Ishikawa (cell line): ENCODE measurements around the gene PNMA5.

Experiments
- CEBPB ChIP-seq: IDR thresholded peaks from 2 replicates; pipeline ENCODE4 v1.6.1; 2012
- CREB1 ChIP-seq: IDR thresholded peaks from 2 replicates; pipeline ENCODE4 v1.6.1; 2012; ENCODE audit warnings: low read depth
- FOXM1 ChIP-seq: IDR thresholded peaks from 2 replicates; pipeline ENCODE4 v1.6.1; 2012; ENCODE audit warnings: low read depth, borderline replicate concordance

DNA sequence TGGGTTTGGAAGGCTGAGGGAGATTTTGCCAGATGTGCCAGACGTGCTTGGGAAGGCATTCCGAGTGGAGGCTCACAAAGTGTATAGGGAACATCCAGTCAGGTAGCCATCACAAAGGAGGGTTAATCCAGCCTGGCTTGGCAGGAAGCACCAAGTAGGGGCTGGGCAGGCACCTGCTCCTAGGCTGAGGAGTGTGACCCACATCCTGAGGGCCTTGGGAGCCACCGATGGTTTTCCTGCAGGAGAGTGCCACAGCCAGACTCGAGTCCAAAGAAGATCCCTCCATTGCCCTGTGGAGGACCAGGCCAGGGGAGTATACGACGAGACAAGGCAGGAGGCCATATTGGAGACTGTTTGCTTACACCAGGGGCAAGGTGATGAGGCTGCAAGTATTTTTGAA, 47.2 kb downstream of the PNMA5 start:
- no peak for TF ChIP-seq CEBPB
- no peak for TF ChIP-seq FOXM1
- no peak for TF ChIP-seq CREB1
